ENCODE data around the gene LAMA4. TPM values are rescaled to one million over a fixed set of nuclear protein-coding genes. Genes with fewer than 3 reads are reported as not detected.

Gene LAMA4
- total and polyA plus RNA-seq, 2 of the 13 experiments (the other 11 are each of a cell fraction or from before 2014, with no cell fraction given): not detected

DNA sequence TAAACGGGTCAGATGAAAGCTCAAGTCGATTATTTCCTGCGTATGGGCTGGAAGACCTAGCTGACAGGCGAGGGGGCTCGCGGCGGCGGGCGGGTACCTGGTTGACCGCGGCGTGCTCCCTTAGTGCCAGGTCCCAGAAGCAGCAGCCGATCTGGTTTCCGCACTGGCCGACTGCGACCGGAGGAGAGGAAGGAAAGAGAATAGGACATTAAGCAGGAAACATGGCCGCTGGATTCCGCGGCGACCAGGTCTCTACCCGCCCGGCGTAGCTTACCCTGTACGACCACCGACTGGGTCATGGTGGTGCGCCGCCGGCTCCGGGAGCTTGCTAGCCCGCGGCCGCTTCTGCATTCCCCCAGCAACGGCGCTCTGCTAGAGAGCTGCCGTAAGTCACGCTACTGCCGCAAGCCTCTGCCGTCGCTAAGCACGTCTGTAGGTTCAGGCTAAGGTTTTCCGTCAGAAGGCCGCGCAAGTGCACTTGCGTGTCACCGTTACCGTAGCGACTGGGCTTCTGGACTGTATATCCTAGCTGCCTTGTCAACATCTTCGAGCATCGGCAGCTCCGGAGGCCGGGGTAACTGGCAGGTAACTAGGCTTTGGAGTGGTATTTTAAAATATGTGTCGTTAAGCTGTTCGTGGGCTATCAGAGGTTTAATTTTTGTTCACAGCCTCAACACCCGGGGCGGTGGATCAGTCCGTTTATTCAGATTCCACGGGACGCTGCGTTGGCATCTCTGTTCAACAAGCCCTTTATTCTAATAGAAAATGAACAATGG lies 167.0 kb downstream of the LAMA4 start, which contains the start of the genes FAM229B and TUBE1 (continued):
- TF ChIP-seq NFE2L1 (CRISPR knock-in tag; IDR thresholded peaks at IDR 0.05; ENCODE audit: borderline replicate concordance) (no peak), MTA3 (CRISPR knock-in tag; IDR thresholded peaks at IDR 0.05) (no peak), FOXO1 (CRISPR knock-in tag; IDR thresholded peaks at IDR 0.05) (peak; percentile 49; the same call in 1 of the 2 replicates), FOXK2 (IDR thresholded peaks at IDR 0.05) (no peak), FLYWCH1 (CRISPR knock-in tag; IDR thresholded peaks at IDR 0.05) (no peak), SP5 (CRISPR knock-in tag; IDR thresholded peaks at IDR 0.05; ENCODE audit: borderline replicate concordance, low read depth) (no peak), ZKSCAN8 (CRISPR knock-in tag; IDR thresholded peaks at IDR 0.05; ENCODE audit: borderline replicate concordance) (peak; percentile 21; the same call in 1 of the 2 replicates), FOXM1 (CRISPR knock-in tag; IDR thresholded peaks at IDR 0.05) (no peak), NR0B2 (CRISPR knock-in tag; IDR thresholded peaks at IDR 0.05) (peak; percentile 89), RFXAP (CRISPR knock-in tag; IDR thresholded peaks at IDR 0.05; ENCODE audit: borderline replicate concordance) (peak; percentile 57; the same call in 1 of the 2 replicates), U2AF1 (optimal IDR thresholded peaks at IDR 0.05; ENCODE audit: low read depth, low read length) (peak; percentile 94), RBAK (CRISPR knock-in tag; IDR thresholded peaks at IDR 0.05) (no peak), ZC3H13 (CRISPR knock-in tag; IDR thresholded peaks at IDR 0.05) (no peak), SOX5 (CRISPR knock-in tag; IDR thresholded peaks at IDR 0.05; ENCODE audit: borderline replicate concordance) (peak; percentile 49; the same call in 1 of the 2 replicates), TGIF2 (CRISPR knock-in tag; IDR thresholded peaks at IDR 0.05) (no peak), SNAI1 (CRISPR knock-in tag; IDR thresholded peaks at IDR 0.05; ENCODE audit: borderline replicate concordance) (0 out of 2 replicates have a peak, but pooled peaks have one; percentile 78), LCORL (IDR thresholded peaks at IDR 0.05) (no peak), LCORL (CRISPR knock-in tag; IDR thresholded peaks at IDR 0.05) (peak; percentile 15; the same call in 1 of the 2 replicates), ZFP62 (CRISPR knock-in tag; IDR thresholded peaks at IDR 0.05) (no peak), WIZ (CRISPR knock-in tag; IDR thresholded peaks at IDR 0.05) (peak; percentile 82), ZNF431 (CRISPR knock-in tag; IDR thresholded peaks at IDR 0.05; ENCODE audit: borderline replicate concordance, low read depth) (no peak; the same call in 1 of the 2 replicates), RXRB (CRISPR knock-in tag; IDR thresholded peaks at IDR 0.05; ENCODE audit: borderline replicate concordance) (peak; percentile 49; the same call in 1 of the 2 replicates), LBX2 (CRISPR knock-in tag; IDR thresholded peaks at IDR 0.05; ENCODE audit: borderline replicate concordance) (peak; percentile 45; the same call in 1 of the 2 replicates), ATF7-NPFF (CRISPR knock-in tag; IDR thresholded peaks at IDR 0.05; ENCODE audit: low read depth) (no peak)
- TF ChIP-seq, protein P1, sequence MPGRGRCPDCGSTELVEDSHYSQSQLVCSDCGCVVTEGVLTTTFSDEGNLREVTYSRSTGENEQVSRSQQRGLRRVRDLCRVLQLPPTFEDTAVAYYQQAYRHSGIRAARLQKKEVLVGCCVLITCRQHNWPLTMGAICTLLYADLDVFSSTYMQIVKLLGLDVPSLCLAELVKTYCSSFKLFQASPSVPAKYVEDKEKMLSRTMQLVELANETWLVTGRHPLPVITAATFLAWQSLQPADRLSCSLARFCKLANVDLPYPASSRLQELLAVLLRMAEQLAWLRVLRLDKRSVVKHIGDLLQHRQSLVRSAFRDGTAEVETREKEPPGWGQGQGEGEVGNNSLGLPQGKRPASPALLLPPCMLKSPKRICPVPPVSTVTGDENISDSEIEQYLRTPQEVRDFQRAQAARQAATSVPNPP (CRISPR knock-in tag; IDR thresholded peaks at IDR 0.05): peak; percentile 86; the same call in 1 of the 2 replicates
- TF ChIP-seq, protein P2, sequence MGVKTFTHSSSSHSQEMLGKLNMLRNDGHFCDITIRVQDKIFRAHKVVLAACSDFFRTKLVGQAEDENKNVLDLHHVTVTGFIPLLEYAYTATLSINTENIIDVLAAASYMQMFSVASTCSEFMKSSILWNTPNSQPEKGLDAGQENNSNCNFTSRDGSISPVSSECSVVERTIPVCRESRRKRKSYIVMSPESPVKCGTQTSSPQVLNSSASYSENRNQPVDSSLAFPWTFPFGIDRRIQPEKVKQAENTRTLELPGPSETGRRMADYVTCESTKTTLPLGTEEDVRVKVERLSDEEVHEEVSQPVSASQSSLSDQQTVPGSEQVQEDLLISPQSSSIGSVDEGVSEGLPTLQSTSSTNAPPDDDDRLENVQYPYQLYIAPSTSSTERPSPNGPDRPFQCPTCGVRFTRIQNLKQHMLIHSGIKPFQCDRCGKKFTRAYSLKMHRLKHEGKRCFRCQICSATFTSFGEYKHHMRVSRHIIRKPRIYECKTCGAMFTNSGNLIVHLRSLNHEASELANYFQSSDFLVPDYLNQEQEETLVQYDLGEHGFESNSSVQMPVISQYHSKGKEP (CRISPR knock-in tag; IDR thresholded peaks at IDR 0.05): no peak
- TF ChIP-seq, protein P3, sequence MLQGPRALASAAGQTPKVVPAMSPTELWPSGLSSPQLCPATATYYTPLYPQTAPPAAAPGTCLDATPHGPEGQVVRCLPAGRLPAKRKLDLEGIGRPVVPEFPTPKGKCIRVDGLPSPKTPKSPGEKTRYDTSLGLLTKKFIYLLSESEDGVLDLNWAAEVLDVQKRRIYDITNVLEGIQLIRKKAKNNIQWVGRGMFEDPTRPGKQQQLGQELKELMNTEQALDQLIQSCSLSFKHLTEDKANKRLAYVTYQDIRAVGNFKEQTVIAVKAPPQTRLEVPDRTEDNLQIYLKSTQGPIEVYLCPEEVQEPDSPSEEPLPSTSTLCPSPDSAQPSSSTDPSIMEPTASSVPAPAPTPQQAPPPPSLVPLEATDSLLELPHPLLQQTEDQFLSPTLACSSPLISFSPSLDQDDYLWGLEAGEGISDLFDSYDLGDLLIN (CRISPR knock-in tag; IDR thresholded peaks at IDR 0.05; ENCODE audit: borderline replicate concordance): no peak
